HT-29 (cell line): ENCODE data around the gene FBH1. TPM values are rescaled to one million over a fixed set of nuclear protein-coding genes. Genes with fewer than 3 reads are reported as not detected.
"Not testable (repeated sequence)": the region's sequence is repeated elsewhere in the genome, so short reads cannot be mapped to it uniquely, and the experiment has no call there.

ENCODE experiments used
- DNase-seq: peaks from one replicate; pipeline ENCODE4 v3.0.0-alpha.2; 2015; ENCODE audit warnings: low spot score
- total RNA-seq: library from RNA; depleted of rRNA; stranded (reverse); fragments of >200 nt; shearing (Covaris generic); gene quantifications from 2 replicates; pipeline ENCODE4 v1.2.3, GENCODE V29; 2014

Gene FBH1
- total RNA-seq, 1 experiment from 2014 or later, result 85.9 TPM

DNA sequence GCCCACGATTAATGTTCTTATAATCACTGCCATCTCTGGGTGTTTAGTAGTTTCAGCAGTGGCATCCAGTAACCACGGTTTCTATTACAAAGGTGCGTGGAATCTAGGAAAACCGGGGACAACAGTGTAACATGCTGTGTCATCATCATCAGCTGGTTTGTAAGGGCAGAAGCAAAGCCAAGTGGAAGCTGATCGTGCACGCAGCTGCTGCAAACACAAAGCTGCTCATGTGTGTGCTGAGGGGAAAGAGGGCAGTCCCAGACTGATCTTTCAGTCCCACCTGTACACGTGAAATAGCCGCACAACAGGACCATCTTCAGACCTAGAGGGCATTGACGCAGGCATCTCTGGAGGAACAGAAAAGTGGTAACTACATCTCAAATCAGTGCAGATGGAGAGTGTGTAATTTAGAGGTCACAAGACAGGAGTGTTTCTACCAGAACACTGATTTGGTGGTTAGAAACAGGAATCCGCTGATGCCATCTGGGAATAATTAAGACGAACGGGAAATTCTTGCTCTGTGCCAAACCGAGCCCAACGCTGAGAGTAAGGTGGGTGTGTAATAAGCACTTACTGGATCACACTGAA is 13.8 kb upstream of the FBH1 start:
- DNase-seq, result no peak

DNA sequence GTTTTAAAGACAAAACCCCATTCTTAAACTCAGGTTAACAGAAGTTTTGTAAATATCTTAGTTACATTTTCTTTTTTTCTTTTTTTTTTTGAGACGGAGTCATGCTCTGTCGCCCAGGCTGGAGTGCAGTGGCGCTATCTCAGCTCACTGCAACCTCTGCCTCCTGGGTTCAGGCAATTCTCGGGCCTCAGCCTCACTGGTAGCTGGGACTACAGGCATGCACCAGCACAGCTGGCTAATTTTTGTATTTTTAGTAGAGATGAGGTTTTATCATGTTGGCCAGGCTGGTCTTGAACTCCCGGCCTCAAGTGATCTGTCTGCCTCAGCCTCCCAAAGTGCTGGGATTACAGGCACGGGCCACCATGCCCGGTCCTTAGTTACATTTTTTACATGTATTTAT is 13.0 kb upstream of the FBH1 start:
- DNase-seq, result not testable (repeated sequence)

DNA sequence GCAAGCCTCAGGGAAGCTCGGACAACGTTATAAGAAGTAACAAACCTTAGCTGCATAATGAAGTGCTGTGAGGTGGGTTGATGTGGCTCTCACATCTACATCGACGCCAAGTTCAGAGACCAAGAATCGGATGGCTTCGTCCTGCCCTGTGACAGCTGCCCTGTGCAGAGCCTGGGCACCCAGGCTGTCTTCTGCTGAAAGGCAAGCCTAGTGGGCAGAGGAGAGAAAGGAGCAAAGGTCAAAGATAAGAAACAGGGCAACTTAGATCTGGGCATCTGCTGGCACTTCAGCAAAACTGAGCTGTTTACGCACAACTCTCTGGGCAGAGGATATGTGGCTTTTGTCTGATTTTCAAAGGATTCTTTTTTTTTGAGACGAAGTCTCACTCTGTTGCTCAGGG is 7.1 kb upstream of the FBH1 start:
- DNase-seq, result no peak

DNA sequence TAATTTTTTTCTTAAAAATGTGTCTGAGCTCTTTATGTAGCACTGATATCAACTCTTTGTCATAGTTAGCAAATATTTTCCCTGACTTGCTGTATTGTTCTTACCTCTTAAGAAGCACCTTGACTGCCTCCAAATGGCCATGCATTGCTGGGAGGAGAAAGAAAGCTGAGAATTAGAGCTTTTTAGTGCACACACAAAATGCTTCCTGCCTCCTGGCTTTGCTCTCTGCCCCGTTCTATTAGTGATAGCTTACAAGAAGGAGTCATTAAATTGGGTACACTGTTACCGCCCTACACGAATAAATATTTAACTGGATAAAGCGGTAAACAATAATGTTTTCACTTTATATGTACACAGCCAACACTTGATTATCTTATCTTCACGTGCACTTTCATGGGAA is 4.4 kb upstream of the FBH1 start:
- DNase-seq, result no peak

DNA sequence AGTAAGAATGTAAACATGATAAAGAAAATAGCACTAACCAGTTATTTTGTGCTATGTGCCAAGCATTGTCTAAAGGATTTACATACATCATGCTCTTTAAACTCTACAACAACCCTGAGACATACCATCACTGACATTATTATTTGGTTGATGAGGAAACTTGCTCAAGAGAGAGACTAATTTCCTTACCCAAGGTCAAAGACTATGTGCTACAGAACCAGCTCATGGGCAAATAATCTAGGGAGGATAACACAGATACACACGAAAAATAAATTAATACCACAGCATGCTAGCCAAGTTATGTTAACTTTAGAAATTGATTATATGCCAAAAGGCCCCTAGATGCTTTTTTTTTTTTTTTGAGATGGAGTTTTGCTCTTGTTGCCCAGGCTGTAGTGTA is 3.0 kb upstream of the FBH1 start:
- no peak for DNase-seq

DNA sequence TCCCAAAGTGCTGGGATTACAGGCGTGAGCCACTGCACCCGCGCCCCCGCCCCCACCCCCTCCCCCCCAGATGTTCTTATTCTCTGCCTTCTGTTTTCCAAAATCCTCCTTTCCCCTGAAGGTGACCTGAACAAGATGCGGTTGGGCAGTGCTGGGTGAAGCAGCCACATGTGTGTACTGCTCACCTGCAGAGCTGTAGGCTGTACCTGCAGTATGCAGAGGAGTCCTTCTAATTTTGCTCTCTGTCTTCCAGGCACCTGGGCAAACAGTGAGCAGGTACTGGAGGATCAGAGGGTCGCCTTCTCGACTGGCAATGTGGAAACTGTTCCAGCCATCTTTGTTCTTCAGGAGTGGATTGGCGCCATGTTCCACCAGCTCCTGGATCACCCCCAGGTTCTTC is 2.4 kb upstream of the FBH1 start:
- DNase-seq, result no peak

DNA sequence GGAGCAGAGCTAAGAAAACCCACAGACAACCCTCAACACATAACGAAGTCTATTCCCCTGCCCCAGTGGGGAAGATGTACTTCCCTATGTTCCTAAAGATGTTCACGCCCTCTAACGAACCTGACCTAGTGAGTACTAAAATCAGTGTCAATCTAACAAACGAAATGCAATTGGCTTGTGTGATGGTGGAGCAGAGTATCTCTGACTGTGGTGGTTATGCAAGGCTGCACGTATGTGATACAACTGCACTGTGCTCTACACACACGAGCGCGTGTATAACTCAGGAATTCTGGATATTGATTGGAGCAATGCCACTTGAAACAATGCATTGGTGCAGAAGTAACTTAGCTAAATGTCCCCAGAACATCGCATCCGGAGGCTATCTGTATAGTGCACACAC is 1.7 kb upstream of the FBH1 start:
- DNase-seq, result no peak

DNA sequence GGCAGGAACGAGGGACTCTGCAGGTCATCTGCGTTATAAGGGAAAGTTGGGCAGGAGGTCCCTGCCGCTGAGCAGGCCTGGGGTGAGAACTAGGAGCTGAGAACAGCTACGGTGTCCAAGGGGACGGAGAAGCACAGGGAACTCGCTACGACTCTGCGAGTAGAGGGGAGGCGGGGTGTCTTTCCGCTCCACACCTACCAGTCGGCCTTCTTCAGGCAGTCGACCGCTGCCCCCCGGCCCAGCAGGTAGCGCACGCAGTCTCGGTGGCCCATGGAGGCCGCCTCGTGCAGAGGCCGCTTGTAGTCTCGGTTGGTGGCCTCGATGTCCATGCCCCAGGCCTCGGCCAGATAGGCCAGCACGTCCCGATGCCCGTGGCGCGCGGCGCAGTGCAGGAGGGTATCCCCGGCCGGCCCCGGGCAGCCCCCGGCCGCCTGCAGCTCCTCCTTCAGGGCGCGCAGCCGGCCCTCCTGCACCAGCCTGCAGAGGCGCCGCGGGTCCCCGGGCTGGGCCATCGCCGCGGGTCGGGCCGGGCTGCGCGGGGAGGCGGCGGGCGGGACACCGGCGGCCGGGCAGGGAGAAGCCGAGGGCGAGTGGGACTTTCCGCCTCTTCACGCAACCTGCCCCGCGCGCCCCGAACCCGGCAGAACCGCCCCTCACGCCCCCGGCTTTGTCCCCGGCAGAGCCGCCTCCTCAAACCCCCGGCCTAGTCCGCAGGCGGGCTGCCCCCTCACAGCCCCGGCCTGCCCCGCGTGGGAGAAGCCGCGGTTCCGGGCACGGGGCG is 1.0 kb upstream of the FBH1 start:
- DNase-seq, result no peak

DNA sequence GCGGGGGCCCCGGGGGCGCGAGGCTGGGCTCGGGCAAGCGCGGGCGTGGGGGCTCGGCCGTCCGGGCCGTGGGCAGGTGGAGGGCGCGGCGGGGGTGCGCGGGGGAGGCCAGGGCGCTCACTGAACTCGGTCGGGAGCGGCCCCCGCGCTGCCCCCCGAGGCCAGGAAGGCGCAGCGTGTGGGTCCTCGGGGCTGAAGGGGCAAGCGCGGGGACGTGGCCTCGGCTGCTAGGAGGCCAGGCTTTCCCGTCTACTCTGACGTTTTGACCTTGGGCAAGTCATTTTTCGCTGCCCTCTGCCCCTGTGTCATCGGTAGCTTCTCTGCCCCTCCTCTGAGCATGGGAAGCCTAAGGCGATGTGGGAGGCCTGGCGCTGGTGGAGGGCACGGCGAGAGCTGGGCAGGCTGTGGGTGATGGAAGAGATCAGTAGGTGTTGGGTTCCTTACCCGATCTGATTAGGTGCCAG is 441 bp downstream of the FBH1 start:
- peak; percentile 45 for DNase-seq

DNA sequence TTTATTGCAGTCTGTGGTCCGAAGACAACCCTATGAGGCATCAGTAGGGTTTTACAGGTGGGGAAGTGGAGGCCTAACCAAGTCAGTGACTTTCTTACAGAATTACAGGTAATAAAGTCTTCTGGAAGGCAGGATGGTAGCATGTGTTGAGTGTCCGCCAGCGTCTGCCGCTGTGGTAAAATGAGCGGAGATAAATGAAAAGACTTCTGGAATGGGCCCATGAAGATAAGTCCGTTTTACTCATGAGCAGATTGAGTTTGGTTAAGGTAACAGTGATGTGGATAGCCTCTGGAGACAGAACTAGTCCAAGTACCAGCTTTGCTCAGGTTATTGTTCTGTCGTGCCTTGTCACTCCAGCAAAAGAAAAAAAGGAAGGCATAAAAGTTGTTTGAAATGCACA is 966 bp downstream of the FBH1 start:
- no peak for DNase-seq

DNA sequence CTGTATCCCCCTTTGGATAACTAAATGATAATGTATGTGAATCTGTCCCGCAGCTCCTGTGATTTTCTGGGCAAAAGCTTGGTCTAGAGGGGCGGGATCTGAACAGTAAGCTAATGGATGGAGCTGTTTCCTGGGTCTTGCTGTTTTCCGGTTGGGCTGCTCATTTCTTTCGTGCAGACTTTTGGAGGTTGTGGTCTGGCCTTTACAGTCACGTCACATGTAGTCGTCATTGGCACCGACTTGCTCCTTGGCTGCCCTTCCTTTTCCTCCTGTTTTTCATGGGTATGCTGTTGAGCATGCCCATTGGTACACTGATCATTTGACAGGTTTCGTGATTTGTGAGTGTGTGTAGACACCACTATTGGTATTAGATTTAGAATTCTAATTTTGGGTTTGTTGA is 2.0 kb downstream of the FBH1 start:
- DNase-seq, result no peak

DNA sequence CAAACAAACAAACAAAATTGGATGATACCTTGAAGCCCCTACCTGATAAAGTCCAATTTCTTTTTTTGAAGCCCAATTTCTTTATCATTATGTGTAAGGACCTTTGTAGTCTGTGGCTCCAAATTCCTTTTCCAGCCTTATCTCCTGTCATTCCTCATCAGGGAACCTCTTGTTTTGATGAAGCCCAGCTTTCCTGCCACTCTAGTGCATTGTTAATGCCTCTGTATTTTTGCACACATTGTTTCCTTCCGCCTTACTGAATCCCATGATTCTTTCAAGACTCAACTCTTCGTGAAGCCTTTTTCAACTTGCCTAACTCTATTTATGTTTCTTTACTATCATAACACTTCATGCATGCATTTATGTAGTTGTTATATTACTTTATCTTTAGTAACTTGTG is 3.3 kb downstream of the FBH1 start:
- DNase-seq, result no peak

DNA sequence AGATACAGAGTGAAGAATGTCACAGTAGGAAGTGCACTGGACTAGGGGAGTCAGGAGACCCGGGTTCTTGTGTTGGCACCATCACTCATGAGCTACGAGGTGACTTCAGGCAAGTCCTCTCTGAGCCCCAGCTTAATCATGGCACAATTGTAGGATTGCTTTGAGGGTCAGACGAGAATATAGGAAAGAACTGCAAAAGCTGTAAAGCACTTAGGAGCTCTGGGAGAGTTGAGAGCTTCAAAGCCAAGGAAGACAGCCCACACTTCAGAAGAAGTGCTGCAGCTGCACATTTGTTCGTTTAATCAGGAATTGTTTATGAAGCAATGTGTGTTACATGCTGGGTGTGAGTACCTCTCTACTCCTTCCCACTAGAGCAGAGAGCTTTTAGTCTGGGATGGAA is 4.4 kb downstream of the FBH1 start:
- DNase-seq, result no peak

DNA sequence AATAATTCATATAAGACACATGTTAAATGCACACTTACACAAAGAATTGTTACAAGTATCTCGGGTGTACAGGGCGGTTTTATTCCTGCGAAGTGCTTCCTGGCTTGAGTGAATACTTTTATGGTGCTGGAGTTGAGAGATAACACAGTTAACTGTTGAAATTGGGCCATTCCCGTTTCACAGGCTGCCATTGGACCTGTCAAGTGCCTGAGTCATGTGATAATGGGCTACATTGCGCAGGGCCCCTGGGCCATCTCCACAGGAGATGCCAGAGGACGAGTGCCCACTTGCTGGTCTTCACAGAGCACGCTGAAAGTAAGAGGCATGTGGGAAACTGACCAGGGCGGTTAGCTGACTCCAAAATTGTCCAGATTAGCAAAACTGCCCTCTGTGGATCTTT is 4.8 kb downstream of the FBH1 start:
- DNase-seq, result no peak

DNA sequence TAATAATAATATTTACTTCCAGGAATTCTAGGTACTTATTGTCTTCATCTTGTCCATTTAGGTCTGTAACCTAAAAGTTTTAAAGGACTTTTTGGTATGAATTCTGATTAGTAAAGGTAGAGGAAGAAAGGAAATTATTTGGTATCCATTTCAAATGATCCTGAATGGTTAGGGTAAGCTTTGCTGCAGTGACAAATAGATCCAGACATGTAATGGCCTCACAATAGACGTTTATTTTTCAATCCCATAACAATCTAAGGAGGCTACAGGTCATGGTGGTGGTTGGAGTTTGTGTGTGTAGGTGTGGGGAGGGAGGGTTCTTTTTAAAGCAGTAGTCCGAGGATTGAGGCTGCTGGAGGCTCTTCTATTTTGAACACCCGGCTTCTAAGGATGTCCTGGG is 5.3 kb downstream of the FBH1 start:
- no peak for DNase-seq

DNA sequence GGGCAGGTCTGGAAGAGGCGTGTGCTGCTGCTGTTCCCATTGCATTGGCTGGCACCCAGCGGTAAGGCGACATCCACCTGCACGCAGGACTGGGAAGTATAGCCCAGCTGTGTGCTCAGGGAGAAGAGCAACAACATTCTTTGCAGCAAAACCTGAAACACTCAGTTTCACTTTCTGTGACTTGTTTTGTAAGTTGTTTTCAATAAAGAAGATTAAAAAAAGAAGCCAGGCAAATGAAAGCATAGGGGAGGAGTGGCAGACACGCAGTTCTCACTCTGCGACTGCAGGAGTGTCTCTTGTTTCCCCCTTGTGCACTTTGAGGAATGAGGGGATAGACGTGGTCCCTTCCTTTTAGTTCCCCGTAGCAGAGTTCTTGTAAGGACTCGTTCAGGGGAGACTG is 5.8 kb downstream of the FBH1 start:
- no peak for DNase-seq

DNA sequence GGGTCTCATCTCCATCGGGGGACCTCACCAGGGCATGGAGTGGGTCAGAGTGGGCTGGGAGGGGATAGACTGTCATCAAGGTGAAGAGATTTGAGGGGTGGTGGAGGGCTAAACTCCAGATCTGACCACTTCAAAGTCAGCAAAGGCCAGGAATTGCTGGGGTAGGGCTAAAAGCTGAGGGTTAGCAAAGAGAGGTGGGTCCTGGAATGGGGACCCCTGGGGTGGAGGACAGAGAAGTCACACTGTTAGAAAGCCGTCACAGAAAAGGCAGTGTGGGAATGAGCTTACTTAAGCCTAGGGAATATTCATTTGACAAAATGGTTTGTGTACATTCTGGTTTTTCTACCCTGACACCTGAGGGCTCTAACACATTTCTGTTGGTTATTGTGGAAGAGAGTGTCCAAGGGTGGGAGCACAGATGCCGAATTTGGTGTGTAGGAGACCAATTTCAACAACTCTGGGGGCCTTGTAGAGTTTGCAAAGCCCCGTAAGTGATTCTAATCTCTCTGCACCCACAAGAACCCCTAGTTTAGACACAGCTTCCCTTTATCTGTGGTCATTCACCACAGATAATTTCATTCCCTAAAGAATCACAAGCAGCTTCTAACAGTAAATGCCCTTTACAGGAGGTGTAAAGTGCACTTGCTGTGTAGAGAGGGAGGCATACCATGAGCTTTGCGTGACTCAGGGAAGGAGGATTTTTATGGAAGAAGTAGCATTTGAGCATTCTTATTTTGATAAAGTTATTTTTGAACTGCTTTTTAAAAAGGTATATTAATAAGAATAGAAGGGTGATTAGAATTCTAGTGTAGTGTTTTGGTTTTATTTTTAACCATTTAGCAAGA is 6.4 kb downstream of the FBH1 start:
- DNase-seq, result no peak

DNA sequence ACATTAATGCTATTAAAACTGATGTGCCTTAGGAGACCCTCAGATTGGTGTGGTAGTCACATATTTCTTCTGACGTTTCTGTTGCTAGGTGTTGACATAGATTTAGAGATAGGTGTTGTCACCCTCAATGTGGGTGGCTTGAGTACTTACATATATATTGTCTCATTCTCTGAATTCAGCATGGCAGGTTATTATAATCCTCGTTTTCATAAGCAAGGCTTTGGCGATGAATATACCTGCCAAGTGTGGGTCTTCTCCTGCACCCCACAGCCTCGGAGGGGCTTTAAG is 7.0 kb downstream of the FBH1 start:
- no peak for DNase-seq

DNA sequence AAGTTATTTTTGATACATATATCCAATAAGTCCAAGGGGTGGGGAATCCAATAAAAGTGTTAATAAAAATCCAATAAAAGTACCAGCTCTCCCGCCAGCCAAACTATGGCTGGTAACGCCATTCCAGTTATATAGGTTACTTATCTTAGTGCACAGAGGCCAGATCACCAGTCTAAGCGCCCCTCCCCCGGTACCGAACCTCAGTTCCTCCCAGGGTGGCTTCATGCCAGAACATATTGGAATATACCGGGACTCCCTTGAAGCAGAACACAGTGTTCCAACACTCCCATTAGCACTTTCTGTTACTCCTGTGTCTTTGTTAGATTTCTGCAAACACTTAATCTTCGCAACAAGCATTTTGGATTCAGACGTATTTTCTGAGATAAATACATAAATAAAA is 7.5 kb downstream of the FBH1 start:
- DNase-seq, result no peak

DNA sequence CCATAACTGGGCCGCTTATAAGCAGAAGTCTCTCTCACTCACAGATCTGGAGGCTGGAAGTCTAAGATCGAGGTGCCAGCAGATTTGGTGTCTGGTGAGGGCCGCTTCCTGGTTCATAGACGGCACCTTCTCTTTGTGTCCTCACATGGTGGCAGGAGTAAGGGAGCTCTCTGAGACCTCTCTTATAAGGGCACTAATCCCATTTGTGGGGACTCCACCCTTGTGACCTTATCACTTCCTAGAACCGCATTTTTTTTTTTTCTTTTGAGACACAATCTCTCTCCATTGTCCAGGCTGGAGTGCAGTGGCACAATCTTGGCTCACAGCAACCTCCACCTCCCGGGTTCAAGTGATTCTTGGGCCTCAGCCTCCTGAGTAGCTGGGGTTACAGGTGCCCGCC is 8.1 kb downstream of the FBH1 start:
- DNase-seq, result no peak

DNA sequence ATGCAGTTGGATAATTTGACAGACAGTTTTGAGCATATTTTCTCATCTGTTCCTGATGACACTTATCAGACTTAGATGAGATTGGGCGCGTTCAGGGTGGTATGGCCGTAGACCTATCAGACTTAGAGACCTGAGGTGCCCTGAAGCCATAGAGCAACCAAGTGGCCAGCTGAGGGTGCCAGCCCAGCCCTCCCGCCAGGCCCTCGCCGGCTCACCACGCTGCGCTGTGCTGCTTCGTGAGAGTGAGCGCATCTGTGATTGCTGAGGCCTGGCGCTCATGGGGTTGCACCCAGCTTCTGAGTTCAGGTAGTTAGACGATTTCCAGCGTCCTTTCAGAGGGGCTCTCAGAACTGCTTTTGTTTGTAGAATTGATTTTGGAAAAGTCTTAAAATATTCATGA is 10.2 kb downstream of the FBH1 start:
- no peak for DNase-seq

DNA sequence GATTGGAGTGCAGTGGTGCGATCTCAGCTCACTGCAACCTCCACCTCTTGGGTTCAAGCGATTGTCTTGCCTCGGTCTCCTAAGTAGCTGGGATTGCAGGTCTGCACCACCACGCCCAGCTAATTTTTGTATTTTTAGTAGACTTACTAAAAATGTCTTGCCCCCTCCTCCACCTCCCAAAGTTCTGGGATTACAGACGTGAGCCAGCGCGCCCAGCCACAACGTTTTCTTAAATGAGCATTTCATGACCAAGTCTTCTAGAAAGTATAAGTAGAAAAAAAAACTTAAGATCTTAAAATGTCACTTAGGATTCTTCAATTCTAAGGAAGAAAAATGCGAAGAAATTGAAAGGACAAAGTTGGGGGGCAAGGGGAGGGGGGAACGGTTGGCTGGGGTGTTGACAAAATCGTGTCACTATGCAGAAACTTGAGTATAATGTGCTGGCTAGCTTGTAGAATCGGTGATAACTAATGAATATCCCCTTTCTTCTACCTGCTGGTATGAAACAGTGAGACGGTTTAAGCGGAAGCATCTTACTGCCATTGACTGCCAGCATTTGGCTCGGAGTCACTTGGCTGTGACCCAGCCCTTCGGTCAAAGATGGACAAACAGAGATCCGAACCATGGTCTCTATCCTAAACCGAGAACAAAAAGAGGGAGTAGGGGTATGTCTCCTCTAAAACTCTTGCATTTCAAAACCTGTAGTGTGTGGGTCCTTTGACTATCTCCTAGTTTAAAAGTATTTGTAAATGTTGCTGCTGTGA is 12.7 kb downstream of the FBH1 start:
- no peak for DNase-seq
